SK-N-DZ (cell line): ENCODE results near the gene TMEM120A.

ENCODE experiments used
- DNase-seq: peaks from one replicate; pipeline ENCODE4 v3.0.0-alpha.2; 2015; ENCODE audit warnings: low spot score

The TMEM120A gene

DNA sequence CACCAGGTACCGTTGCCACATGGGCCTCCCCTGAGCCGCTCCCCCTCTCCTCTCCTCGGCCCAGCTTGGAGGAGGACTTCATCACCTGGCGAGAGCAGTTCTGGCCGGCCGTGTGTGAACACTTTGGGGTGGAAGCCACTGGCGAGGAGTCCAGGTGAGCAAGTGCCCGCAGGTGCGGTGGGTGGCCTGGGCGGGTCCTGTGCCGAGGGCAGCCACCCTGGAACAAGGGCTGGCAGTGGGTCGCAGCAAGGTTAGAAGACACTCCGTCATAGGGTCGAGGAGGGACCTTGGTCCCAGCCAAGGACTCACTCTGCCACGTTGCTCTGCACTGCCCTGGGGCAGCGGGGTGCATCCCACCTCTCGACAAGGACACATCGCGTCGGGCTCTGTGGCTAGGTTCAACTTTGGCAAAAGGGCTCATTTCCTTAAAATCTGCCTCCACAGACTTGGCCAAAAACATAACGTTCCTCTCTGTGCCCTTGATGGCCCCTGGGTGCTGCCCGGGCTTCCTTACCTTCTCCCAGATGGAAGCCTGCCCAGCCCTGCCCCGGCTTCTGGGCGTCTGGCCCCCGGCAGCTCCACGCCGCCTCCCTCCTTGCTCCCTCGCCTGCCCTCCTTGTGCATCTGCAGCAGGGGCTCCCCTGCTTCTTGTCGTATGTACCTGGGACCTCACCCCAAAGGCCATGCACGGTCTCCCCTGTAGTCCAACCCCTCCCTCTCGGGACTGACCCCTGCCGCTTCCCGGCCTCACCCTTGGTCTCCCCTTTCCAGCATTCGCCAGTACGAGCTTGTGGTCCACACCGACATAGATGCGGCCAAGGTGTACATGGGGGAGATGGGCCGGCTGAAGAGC, 12.7 kb downstream of the TMEM120A start:
- no peak for DNase-seq

DNA sequence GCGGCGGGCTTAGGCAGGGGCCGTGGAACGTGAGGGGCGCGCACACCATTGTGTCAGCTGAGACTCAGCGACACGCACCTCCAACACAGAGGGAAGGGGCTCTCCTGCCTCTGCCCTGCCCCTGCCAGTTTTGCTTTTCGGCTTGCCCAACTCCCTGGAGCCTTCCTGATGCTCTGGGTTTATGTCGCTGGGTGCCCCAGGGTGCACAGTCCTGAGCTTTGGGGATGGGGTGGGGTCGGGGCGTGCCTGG, 13.3 kb downstream of the TMEM120A start:
- DNase-seq, result no peak

DNA sequence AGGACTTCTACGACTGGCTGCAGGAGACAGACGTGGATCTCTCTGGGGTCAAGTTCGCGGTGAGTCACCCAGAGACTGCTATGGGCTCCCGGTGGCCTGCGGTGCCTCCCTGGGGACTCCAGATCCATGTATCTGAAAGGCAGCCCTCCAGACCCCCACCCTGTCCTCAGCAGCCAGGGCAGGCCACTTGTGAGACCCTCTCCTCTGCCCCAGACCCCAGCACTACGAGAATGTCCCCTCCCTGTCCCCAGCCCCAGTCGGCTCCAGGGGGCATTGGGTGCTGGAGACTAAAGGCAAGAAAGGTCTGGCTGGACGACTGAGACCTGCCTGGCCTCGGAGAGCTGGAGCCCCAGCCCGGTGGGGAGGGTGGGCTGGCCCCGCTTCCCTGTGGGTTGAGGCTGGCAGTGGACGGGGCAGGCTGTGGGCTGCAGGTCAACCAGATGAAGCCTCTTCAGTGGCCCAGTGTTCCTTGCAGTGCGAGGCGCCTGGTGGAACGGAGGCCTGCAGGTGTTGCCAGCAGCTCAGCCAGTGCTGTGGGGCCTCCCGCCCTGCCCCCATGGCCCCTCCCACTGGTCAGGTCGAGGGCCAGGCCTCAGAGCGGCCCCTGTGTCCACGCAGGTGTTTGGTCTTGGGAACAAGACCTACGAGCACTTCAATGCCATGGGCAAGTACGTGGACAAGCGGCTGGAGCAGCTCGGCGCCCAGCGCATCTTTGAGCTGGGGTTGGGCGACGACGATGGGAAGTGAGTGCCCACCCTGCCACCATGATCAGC, 13.8 kb downstream of the TMEM120A start:
- DNase-seq, result no peak

DNA sequence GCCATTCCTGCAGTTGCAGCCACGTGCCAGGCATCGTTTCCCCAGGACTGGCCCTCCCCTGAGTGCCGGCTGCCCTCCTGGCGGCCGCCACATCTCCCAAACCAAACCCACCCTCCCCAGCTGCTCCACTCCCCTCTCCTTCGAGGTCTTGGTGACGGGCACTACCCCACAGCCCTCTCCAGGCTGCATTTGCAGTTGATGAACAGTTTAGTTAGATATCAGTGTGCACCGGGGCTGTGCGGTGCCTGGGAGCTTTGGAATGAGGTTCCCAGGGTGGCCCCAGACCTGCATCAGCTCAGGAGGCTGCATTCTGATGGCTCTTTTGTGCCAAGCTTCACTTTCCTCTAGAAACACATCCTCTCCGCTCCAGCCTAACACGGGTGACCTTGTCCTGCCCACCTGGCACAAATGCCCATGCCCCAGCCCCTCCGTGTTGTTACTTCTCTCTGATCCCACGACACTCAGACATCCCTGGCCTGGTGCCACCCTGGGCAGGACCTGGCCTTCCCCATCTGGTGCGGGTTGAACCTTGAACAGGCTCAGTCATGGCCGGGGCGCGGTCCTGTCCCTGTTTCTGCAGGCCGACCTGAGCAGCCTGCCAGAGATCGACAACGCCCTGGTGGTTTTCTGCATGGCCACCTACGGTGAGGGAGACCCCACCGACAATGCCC, 14.5 kb downstream of the TMEM120A start:
- no peak for DNase-seq

DNA sequence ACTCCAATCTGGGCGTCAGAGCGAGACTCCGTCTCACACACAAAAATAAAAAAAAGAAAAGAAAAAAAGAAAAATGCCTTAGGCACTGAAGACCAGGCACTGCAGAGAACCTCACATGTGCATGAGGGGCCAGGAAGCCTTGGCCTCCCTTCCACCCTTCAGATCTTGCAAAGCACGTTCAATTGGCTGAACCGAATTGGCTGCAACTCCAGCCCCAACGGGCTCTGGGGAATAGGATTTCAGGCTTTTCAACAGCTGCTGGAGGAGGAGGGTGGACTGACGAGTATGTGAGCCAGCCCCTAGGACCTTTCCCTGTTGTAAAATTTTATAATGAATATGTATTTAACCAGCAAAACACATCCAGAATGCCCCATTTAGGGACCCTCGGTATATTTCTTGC, 16.7 kb downstream of the TMEM120A start:
- no peak for DNase-seq

DNA sequence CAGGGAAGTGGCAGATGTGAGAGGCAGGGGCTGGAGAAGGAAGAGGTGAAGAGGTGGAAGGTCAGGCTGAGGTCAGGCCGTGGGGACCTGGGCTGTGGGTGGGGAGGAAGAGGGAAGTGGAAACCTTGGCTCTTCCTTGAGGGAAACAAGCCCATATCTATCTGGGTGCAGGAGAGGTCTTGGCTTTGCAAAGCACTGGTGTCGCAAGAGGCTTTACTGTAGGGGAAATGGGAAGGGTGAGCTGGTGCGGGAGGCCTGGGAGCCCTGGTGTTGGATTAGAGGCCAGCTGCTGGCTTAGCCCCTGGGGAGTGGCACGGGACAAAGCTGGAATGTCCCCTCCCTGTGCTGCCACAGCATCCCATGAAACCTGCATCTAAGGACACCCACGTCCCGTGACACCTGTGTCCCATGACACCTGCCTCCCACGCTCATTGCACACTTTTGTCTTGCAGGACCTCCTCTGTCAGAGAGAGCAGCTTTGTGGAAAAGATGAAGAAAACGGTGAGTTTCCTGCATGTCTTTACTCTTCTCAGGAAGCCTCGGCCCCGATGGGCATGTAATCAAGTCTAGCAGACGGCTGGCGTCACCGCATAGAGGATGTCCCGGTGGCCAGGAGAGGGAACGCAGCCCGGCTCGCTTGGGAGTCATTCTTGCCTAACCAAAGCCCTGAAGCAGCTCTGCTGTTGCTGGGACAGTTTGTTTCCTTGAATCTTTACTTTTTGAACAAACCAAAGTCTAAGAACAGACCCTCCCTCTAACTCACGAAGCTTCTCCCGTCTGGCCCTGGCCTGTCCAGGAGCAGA, 22.2 kb downstream of the TMEM120A start:
- no peak for DNase-seq

DNA sequence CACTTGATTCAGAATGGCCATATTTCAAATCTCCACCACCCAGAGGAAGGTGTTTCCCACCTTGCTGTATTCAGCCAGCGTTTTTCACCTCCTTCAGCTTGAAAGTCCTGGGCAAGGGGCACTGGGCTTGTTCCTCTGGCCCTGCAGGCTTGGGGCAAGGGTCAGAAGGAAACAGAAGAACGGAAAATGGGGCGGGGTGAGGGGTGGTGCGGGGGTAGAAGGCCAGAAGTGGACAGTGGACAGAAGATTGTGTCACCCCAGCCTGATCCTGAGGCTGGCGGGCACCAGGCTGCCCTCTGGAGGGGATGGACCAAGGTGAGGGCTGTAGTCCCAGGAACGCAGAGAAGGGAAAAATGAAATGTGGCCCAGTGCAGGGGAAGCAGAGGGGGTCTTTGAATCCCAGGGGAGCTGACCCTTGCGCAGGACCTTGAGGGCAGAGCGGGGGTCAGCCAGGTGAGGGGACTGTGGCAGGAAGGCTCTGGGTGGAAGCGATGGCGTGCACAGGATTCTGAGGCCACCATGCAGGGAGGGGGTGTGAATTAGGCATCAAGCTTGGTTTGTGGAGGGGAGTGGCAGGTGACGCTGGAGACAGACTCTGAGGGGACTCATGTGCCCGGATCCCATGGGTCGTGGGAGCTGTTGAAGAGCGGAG, 23.0 kb downstream of the TMEM120A start:
- DNase-seq, result no peak

DNA sequence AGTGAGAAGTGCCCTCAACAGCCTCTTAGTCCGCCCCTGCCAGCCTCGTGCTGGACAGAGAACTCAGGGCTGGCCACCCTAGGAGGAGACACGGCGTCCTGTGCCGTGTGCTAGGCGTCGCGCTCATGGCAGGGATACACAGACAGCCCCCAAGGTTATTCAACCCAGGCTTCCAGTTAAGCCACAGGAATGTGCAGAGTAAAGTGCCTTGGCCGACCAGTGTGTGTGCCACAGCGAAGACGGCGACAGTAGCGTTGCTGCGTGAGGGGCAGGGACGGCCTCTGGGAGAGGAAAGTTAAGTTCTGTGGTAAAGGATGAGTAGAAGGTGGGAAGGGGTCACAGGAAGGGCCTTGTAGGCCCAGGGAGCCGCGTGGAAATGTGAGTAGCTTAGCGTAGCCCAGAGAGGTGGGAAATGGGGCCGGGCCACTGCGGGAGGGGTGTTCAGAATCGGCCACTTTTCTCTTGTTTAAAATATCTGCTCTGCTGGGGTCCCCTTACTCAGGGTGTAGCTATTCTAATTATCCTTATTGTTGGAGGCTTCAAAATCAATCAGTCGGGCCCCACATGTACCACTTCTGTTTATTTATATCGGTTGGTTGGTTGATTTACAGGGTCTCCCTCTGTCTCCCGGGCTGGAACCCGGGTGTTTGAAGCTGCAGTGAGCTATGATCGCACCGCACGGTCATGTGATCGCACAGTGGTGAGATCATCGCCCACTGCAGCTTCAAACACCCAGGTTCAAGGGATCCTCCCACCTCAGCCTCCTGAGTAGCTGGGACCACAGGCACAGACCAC, 24.5 kb downstream of the TMEM120A start:
- no peak for DNase-seq

DNA sequence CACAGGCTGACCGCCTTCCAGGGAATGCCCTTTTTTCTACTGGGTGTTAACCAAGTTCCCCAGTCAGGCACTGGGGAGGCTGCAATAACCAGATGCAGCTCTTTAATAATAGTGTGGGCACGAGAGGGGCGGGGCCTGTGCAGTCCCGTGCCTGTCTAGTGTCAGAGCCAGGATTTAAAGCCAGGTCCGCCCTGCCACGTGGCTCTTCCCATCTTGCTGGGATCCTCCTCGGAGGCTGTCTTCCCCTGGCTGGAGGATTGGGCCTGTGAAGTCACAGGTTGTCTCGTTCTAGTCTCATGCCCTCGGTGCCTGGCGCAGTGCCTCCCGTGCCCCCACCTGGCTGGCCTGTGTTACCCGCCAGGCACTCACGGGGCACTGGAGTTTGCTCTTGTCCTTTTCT, 25.2 kb downstream of the TMEM120A start:
- no peak for DNase-seq

DNA sequence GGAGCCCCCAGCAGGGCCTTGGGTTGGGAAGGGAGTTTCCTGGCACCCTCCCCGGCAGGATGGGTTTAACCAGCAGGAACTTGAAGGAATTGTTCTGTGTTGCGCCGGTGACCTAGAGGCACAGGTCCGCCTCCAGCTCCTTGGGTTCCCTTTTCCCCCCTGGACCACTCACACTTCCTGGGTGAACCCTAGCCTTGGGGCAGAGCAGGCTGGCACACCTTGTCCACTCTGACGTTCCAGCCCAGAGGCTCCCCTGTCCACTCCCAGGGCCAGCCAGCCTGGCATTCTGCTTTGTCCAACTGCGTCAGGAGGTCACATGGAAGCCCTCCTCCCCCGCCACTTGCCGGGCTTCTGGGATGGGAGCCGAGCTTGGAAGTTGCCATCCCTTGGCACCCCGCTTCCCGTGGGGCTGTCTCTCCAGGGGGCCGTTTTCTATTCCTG, 25.8 kb downstream of the TMEM120A start:
- DNase-seq, result no peak

DNA sequence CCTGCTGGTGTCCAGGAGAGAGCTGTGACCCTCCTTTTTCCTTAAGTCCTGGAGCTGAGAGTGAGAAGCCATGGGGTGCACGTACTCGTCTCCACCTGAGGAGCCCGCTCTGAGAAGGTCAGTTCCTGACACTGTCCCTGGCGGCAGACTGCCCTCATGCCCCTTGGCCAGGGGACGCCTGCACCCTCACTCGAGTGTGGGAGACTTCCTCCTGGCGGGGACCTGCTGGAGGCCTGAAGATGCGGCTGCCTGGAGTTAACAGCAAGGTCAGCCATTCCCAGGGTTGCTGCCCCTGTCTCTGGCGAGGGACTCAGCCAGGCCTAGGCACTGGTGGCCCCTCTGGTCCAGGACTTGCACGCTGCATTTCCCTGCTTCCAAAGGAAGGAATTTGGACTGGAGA, 26.4 kb downstream of the TMEM120A start:
- no peak for DNase-seq

DNA sequence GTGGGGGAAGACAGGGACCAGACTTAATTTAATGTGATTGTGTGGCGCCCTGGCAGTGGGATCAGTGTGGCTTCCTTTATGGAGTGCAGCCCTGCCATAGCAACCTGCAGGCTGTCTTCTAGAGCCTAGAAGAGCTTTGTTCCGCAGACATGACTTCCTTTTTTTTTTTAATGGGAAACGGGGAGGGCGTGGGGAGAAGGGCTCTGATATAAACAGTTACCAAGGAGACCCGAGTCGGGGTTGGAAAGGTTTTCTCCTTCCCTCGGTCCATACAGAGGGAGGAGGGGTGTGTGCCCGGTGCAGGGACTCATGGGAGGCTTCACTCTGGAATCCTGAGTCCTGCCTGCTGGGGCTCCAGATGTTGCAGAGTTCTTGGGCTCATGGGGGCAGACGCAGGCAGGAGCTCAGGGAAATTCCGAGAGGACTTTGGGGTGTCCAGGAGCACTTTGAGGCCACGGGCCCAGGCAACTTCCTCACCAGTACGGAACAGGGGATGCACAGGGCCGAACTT, 26.9 kb downstream of the TMEM120A start:
- DNase-seq, result no peak

DNA sequence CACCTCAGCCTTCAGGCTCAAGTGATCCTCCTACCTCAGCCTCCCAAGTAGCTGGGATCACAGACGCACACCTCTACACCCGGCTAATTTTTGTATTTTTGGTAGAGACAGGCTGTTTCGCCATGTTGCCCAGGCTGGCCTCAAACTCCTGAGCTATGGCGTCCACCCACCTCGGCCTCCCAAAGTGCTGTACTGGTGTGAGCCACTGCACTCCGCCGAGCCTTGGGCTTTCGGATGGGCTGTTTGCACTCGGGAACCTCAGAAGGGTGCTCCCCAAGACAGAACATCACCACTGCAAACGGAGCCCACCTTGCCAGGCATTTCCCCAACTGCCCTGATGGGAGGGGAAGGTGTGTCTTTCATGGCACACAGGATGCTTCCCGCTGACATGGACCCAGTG, 27.3 kb downstream of the TMEM120A start:
- no peak for DNase-seq

DNA sequence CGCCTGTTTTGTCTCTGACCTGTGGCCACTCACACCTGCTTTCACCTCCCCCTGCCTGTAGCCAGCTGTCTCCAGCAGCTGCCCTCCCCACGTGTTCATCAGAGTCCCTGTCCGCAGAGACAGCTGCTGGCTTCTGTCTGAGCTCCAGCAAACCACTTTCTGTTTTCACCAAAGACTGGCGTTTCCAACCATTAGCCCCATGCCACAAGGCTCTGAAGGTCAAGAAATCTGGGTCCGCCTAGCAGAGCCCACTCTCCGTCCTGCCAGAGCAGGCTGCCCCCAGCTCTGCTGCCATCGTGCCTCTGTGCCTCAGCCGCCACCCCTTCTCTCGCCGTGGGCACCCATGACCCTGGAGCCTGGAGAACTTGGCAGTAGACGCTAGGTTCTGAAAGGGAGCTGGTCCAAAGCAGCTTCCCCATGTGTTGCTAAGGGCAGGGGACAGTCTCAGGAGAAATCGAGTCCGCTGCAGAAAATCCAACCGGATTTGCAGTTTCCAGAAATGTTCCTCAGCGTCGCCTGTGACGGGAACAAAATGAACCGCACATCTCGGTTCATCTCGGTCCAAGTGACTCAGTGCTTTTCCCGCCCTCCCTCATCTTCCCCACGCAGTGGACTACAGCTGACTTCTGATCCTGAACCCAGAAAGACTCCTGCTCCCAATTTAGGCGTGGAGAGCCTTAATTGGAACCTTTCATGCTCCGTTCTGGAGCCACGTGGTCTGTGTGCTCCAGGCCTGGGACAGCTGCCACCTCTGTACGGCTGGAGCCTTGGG, 28.0 kb downstream of the TMEM120A start:
- DNase-seq, result peak; percentile 85

DNA sequence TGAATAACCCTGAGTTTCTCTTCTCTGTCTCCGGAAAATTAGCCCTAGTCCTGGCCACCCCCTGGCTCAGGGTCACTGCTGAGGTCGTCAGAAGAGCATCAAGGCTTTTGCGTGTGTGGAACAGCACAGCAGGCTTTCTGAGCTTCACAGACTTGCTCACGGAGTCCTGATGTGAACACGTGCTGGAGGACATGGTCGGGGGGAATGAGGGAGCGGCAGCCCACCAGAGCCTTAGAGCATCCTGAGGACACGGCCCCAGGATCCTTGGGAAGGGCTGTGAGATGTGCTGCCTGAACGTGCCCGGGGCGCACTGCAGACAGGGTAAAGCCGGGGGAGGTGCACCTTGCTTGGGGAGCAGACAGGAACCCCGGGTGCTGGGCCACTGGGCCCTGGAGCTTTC, 28.8 kb downstream of the TMEM120A start:
- no peak for DNase-seq

DNA sequence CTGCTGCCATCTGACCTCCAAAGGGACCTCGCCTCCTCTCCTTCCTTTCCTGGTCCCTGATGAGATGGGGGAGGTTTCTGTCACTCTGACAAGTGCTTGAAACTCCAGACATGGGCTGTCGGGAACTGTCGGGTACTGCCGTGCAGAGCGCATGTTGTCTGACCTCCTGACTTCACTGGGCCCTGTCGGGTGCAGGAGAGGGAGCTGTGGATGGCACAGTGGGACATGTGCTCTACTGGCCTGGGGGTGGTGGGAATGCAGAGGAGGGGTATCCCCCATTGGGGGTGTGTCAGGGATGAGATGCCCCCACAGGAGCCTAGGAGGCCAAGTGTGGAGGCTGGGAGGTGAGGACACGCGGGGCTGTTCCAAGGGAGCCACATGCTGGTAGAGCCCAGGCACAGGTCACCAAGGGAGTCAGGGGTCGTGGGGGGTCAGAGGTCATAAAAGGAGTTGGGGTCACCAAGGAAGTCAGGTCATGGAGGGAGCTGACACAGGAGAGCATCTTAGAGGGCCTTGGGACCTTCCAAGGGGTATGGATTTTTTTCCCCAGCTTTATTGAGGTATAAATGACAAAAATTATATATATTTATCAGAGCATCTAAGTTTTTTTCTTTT, 30.9 kb downstream of the TMEM120A start:
- peak; percentile 32 for DNase-seq

DNA sequence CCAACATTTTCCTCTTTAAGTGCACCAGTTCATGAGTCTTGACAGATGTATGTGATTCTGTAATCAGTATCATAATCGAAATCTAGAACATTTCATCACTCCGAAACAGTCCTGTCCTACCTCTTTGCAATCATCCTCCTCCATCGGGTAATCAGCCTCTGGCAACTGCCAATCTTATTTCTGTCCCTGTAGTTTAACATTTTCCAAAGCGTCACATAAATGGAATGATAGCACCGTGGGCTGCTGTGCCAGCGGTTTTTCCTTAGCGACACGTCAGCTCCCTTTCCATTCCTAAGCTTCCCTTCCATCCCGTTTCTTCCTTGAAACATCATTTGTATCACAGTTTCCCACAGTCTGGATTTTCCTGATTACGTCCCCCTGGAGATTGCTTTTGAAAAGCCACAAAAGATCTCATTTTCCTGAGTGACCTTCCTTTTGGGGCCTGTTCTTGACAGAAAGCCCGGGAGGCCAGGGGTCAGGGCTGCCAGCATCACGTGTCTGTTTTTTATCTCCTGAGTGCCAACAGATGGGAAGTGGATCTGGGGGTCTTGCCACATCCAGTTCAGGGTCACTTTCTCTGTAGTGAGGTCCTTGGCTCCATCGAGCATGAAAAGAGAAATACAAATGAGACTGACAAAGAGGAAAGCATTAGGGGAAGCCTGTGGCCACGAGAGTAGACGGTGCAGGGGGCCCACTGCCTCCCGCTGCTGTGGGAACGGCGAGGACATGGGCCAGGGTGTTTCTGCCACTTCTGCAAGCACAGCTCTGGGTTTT, 31.6 kb downstream of the TMEM120A start:
- DNase-seq, result peak; percentile 59

DNA sequence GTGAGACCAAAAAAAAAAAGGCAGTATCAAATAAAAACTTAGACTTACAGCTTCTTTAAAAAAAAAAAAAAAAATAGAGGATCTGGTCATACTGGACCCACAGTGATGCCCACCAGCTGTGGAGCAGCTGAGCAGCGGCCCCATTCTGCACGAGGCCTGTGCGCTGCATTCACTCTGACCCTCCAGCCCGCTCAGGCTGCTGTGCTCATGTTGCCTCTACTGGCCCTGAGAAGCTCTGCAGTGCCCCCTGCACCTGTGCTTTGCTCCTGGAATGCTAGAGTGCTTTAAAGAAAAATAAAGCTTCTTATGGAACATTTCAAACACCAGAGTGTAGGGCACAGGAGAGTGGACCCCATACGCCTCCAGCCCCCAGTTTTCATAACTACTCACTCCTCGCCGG, 33.2 kb downstream of the TMEM120A start:
- peak; percentile 26 for DNase-seq
